Measurements from ENCODE around the gene RFX8.
A peak's percentile ranks its signal among the peaks of the same experiment; 100 is the strongest.
"Not testable (repeated sequence)": the region's sequence is repeated elsewhere in the genome, so short reads cannot be mapped to it uniquely, and the experiment has no call there.

Gene RFX8

GRCh38 chr2:101474731-101475384, at the start of gene RFX8:
TSS of gene RFX8 (minus strand) at chr2:101475112. CDS start at chr2:101466848, 8,264 bp downstream.
- peak; percentile 30 to 45 for DNase-seq (ENCODE audit: low read depth in 2 of 2)

GRCh38 chr2:101521487-101521886, 46.6 kb upstream of the RFX8 start:
- DNase-seq (ENCODE audit: low read depth in 2 of 2), result no peak

GRCh38 chr2:101520246-101520645, 45.3 kb upstream of the RFX8 start:
- no peak for DNase-seq (ENCODE audit: low read depth in 2 of 2)

GRCh38 chr2:101518578-101519492, 43.9 kb upstream of the RFX8 start:
- no peak for DNase-seq (ENCODE audit: low read depth in 2 of 2)

GRCh38 chr2:101517758-101518271, 42.9 kb upstream of the RFX8 start:
- DNase-seq (ENCODE audit: low read depth in 2 of 2), result no peak

GRCh38 chr2:101516823-101517690, 42.1 kb upstream of the RFX8 start:
- peak in 1 of 2 experiments; percentile 11 for DNase-seq (ENCODE audit: low read depth in 2 of 2)

- DNase-seq (ENCODE audit: low read depth in 2 of 2), result no peak
Observed at GRCh38 chr2:101516349-101516748, 41.4 kb upstream of the RFX8 start.

- DNase-seq (ENCODE audit: low read depth in 2 of 2), result no peak
Observed at GRCh38 chr2:101515477-101515876, 40.6 kb upstream of the RFX8 start.

GRCh38 chr2:101512993-101513392, 38.1 kb upstream of the RFX8 start:
- no peak for DNase-seq (ENCODE audit: low read depth in 2 of 2)

GRCh38 chr2:101511381-101511780, 36.5 kb upstream of the RFX8 start:
- no peak for DNase-seq (ENCODE audit: low read depth in 2 of 2)

GRCh38 chr2:101509499-101510284, 34.8 kb upstream of the RFX8 start:
- DNase-seq (ENCODE audit: low read depth in 2 of 2), result no peak

GRCh38 chr2:101508636-101509035, 33.7 kb upstream of the RFX8 start:
- no peak for DNase-seq (ENCODE audit: low read depth in 2 of 2)

- DNase-seq (ENCODE audit: low read depth in 2 of 2), result not testable (repeated sequence)
Observed at GRCh38 chr2:101505276-101505675, 30.4 kb upstream of the RFX8 start.

GRCh38 chr2:101504744-101505143, 29.8 kb upstream of the RFX8 start:
- not testable (repeated sequence) for DNase-seq (ENCODE audit: low read depth in 2 of 2)

- DNase-seq (ENCODE audit: low read depth in 2 of 2), result no peak
Observed at GRCh38 chr2:101502095-101502494, 27.2 kb upstream of the RFX8 start.

- no peak for DNase-seq (ENCODE audit: low read depth in 2 of 2)
Observed at GRCh38 chr2:101501443-101501842, 26.5 kb upstream of the RFX8 start.

GRCh38 chr2:101500860-101501259, 25.9 kb upstream of the RFX8 start:
- DNase-seq (ENCODE audit: low read depth in 2 of 2), result no peak

GRCh38 chr2:101500180-101500579, 25.3 kb upstream of the RFX8 start:
- no peak for DNase-seq (ENCODE audit: low read depth in 2 of 2)

GRCh38 chr2:101496279-101496678, 21.4 kb upstream of the RFX8 start:
- no peak for DNase-seq (ENCODE audit: low read depth in 2 of 2)

- DNase-seq (ENCODE audit: low read depth in 2 of 2), result no peak
Observed at GRCh38 chr2:101492936-101493473, 18.1 kb upstream of the RFX8 start.

- no peak for DNase-seq (ENCODE audit: low read depth in 2 of 2)
Observed at GRCh38 chr2:101486994-101487393, 12.1 kb upstream of the RFX8 start.

Measured in stimulated activated CD4-positive, alpha-beta T cell treated with anti-CD3 and anti-CD28 coated beads, Interleukin-12 subunit alpha, Interleukin-12 subunit beta, amount 100 ng/mL, for 24 hours (primary cell).